ENCODE results near the gene FRYL.

GRCh38 chr4:48813964-48814363 is 33.9 kb upstream of the FRYL start:
- TF ChIP-seq CTCF (IDR thresholded peaks at IDR 0.05) (no peak), POLR2A (IDR thresholded peaks at IDR 0.05) (no peak)

All from adrenal gland (tissue), 5 donors.